IPS-NIHi7 (cell line): Measurements from ENCODE around the gene DACH1.

Source experiments
- DNase-seq: peaks from one replicate; pipeline ENCODE4 v3.0.0; 2012; ENCODE audit warnings: mixed read lengths; ENCODE audit errors: extremely low spot score

DACH1 gene

GRCh38 chr13:71625694-71626093, 241.3 kb downstream of the DACH1 start:
- DNase-seq, result no peak

- DNase-seq, result no peak
Observed at GRCh38 chr13:71624653-71625600, 242.1 kb downstream of the DACH1 start.

GRCh38 chr13:71621174-71622124, 245.6 kb downstream of the DACH1 start:
- no peak for DNase-seq

- no peak for DNase-seq
Observed at GRCh38 chr13:71619096-71619495, 247.9 kb downstream of the DACH1 start.

- no peak for DNase-seq
Observed at GRCh38 chr13:71618159-71618558, 248.8 kb downstream of the DACH1 start.

GRCh38 chr13:71617265-71617664, 249.7 kb downstream of the DACH1 start:
- DNase-seq, result no peak

- no peak for DNase-seq
Observed at GRCh38 chr13:71613066-71613745, 253.8 kb downstream of the DACH1 start.

GRCh38 chr13:71611292-71611691, 255.7 kb downstream of the DACH1 start:
- no peak for DNase-seq

GRCh38 chr13:71610876-71611275, 256.1 kb downstream of the DACH1 start:
- DNase-seq, result no peak

GRCh38 chr13:71609271-71609670, 257.7 kb downstream of the DACH1 start:
- no peak for DNase-seq

- no peak for DNase-seq
Observed at GRCh38 chr13:71607575-71607974, 259.4 kb downstream of the DACH1 start.

GRCh38 chr13:71606818-71607217, 260.2 kb downstream of the DACH1 start:
- no peak for DNase-seq

- no peak for DNase-seq
Observed at GRCh38 chr13:71605744-71606143, 261.3 kb downstream of the DACH1 start.

- DNase-seq, result no peak
Observed at GRCh38 chr13:71603255-71603654, 263.7 kb downstream of the DACH1 start.

- no peak for DNase-seq
Observed at GRCh38 chr13:71602344-71602743, 264.7 kb downstream of the DACH1 start.

GRCh38 chr13:71597150-71597549, 269.9 kb downstream of the DACH1 start:
- DNase-seq, result no peak

GRCh38 chr13:71596116-71596515, 270.9 kb downstream of the DACH1 start:
- no peak for DNase-seq

- DNase-seq, result no peak
Observed at GRCh38 chr13:71593566-71593965, 273.4 kb downstream of the DACH1 start.

- DNase-seq, result no peak
Observed at GRCh38 chr13:71591374-71591773, 275.6 kb downstream of the DACH1 start.

GRCh38 chr13:71590654-71591148, 276.3 kb downstream of the DACH1 start:
- DNase-seq, result no peak

- no peak for DNase-seq
Observed at GRCh38 chr13:71589032-71589431, 278.0 kb downstream of the DACH1 start.

- DNase-seq, result no peak
Observed at GRCh38 chr13:71587817-71588216, 279.2 kb downstream of the DACH1 start.
